Bone marrow (tissue), 2 donors: Measurements from ENCODE around the gene GLYATL3.
"Not testable (repeated sequence)": the region's sequence is repeated elsewhere in the genome, so short reads cannot be mapped to it uniquely, and the experiment has no call there.

Experiments
- DNase-seq, 2 donors: peaks; one replicate each; lab custom pipeline; 2025; lab: John Stamatoyannopoulos, UW

The GLYATL3 gene

DNA sequence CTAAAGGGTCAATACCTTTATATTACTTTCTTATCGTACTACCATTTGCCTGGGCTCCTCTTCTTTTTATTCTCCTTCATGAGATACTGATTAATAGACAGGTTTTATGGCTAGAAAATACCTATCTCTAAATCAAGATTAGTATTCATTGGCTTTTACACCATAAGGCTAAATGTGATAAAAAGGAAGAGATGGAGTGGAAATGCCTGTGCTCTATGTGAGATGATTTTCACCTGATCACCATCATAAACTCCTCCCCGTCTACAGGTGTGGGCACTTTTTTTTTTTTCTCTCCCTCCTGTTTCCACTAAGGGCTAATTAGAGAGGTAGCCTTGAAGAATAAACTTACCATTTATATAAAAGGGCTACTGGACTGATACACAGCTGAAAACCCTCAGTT is at the start of gene GLYATL3:
TSS of gene GLYATL3 (plus strand) at position 301 of the 400 bp plus-strand sequence. CDS start 12,068 bp downstream, outside the sequence.
- no peak for DNase-seq

DNA sequence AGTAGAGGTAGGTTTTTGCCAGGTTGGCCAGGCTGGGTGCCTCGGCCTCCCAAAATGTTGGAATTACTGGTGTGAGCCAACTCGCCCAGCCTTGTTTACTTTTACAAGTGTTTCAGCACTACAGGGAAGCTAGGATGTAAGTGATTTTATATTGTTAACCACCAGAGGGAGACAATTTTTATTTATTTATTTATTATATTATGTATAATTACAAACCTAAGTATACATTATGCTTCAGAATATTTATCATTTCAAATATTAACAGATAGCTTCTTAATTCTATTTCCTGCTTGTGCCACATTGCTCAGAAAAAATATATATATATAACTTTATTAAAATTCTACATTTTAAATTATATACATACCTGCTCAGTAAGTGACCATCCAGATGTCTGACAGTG is 46.5 kb upstream of the GLYATL3 start:
- DNase-seq = no peak

DNA sequence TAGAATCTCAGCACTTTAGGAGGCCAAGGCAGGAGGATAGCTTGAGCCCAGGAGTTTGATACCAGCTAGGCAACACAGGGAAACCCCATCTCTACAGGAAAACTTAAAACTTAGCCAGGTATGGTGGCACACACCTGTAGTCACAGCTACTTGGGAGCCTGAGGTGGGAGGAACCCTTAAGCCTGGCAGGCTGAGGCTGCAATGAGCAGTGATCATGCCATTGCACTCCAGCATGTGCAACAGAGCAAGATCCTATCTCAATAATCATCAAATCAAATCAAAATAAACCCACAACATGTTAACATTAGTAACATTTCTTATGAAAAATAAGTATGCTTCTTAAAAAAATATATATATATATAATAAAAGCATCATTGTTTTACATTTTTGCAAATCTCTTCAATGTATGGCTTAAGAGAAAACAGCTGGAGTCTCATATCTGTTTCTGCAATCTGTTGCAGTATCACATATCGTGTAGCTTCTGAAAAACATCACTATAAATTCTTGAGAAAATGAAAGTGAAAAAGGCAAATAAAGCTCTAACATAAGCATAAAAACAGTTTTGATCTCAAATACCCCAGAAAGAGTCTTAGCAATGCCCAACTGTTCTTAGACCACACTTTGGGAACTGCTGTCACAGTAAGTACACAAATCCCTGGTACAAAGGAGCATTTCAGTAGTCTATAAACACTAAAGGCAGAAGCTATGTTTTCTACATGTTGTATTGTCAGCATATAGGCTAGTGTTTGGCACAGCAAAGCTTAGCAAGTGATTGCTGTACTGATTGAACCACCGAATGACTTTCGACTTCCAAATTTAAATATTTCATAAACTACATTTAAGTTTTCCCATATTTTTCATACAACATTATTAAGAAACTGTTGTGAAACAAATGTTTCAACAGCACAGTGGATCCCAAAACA is 44.7 kb upstream of the GLYATL3 start:
- DNase-seq = no peak

DNA sequence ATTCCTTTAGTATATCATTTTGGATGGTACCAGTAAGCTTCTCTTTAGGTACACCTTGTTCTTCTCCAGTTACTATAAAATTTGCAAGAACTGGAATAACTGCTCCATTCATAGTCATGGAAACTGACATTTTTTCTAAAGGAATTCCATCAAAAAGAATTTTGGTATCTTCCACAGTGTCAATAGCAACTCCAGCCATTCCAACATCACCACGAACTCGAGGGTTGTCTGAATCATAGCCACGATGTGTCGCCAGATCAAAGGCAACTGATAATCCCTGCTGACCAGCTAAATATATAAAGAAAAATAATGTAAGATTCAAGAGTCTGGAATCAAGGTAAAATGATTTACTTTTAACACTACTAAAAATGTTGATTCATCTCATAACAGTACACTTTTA is 42.0 kb upstream of the GLYATL3 start:
- no peak for DNase-seq

DNA sequence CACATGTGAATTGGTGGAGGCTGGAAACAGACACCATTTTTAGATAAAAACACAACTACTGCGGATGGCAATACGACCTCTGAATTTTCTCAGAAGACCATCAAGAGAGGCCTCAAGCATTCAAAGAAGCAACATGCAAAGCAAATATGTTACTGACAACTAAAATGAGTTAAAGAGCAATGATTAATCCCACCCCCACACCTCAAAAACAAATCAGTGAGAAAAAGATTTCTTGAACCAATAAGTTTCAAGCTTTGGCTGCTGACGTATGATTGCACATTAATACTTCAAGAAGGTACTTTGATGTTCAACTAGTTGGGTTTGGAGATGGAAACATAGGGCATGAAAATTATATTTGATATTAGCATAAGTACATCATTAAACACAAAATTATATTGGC is 37.7 kb upstream of the GLYATL3 start:
- no peak for DNase-seq

DNA sequence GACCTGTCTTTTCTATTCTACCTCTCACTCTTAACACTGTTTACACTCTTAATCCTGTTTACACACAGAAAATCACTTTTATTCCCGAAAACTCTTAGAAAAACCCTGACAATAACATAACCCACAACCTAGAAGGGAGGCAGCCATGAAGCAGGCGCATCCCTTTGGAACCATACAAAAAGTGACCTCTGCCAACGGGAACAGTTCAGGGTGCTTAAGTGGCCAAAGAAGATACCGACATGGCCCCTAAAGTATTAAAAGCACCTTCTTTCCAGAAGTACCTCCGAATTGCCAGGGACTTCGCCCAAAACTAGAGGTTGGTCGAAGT is 37.2 kb upstream of the GLYATL3 start:
- no peak for DNase-seq

DNA sequence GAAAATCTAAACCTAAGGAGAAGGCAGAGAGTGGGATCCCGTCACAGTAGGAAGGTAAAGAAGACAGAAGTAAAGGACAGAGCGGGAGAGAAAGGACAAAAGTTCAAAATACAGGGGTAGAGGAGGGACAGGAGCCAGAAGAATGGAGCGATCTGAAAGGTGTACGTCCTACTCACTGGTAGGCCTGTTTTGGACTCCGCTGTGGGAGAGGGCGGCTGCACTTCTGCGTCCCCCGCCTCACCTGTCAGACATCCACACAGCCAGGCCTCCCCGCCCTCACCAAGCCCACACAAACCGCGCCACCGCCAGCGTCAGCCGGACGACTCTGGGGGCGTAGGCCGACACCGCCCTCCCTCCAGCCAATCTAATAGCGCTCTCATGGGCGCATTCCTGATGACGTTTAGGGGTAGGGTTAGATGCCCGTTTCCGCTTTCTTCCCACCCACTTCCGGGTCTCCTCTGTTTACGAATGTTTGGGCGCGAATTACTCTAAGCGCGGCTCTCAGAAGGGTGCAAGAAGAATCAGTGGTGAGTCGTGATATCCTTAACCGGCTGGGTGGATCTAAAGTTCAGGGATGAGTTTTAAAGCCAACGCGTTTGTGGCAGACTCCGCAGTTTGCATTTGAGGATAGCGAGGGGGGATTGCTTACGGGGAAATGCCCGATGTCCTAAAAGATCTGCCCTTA is 36.7 kb upstream of the GLYATL3 start, which contains the start of the genes CENPQ and MMUT:
TSS of gene CENPQ (plus strand) at position 444 of the 685 bp plus-strand sequence. CDS start 6,807 bp downstream, outside the sequence.
TSS of gene MMUT (minus strand) at position 327 of the 685 bp plus-strand sequence. CDS start 3,787 bp downstream, outside the sequence.
- DNase-seq = peak; percentile 68 to 96

DNA sequence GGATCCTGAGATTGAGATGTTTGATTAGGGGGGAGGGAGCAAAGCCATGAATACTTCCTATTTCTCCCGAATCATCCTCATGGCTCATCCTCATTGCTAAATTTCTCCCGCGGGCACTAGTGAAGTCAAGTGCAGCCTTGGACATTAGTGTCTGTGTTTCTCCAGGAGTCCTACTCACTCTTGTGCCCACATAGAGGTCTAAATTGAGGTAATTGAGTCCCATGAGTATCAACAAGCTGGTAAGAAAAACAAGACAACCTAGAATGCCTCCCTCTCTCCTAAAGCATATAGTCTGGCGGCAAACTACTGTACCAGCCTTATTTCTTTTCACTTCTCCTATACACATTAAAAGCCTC is 36.1 kb upstream of the GLYATL3 start:
- DNase-seq = no peak

DNA sequence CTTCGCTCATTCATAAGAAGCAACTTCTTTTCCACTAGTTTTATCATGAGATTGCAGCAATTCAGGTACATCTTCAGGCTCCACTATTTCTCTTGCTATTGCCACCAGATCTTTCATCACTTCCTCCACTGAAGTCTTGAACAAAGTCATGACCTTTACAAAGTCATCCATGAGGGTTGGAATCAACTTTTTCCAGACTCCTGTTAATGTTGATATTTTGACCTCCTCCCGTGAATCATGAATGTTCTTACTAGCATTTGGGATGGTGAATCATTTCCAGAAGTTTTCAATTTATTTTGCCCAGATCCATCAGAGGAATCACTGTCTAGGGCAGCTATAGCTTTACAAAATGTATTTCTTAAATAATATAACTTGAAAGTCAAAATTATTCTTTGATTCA is 35.0 kb upstream of the GLYATL3 start:
- DNase-seq = no peak

DNA sequence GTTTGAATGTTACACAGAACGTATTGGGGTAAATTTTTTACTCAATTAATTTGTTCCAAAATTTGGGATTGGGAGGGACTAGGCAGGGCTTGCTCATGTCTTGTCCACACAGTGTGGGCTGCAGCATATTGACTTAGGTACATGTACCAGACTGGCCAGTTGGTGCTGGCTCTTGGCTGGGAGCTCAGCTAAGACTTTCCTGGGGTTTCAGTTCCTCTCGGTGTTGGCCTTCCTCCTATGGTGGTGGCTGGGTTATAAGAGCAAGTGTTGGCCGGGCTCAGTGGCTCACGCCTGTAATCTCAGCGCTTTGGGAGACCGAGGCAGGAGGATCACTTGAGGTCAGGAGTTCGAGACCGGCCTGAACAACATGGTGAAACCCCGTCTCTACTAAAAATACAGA is 31.7 kb upstream of the GLYATL3 start:
- DNase-seq = no peak

DNA sequence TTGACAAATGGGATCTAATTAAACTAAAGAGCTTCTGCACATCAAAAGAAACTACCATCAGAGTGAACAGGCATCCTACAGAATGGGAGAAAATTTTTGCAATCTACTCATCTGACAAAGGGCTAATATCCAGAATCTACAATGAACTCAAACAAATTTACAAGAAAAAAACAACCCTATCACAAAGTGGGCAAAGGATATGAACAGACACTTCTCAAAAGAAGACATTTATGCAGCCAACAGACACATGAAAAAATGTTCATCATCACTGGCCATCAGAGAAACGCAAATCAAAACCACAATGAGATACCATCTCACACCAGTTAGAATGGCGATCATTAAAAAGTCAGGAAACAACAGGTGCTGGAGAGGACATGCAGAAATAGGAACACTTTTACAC is 23.2 kb upstream of the GLYATL3 start:
- DNase-seq = not testable (repeated sequence)

DNA sequence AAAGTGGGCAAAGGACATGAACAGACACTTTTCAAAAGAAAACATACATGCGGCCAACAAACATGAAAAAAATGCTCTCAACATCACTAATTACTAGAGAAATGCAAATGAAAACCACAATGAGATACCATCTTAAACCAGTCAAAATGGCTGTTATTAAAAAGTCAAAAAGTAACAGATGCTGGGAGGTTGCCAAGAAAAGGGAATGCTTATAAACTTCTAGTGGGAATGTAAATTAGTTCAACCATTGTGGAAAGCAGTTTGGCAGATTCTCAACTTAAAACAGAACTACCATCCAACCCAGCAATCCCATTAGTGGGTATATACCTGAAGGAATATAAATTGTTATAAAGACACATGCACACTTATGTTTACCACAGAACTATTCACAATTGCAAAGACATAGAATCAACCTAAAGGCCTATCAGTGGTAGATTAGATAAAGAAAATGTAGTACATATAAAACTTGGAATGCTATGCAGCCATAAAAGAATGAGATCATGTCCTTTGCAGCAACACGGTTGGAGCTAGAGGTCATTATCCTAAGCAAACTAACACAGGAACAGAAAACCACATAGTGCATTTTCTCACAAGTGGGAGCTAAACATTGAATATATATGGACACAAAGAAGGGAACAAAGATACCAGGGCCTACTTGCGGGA is 20.3 kb upstream of the GLYATL3 start:
- DNase-seq = no peak

DNA sequence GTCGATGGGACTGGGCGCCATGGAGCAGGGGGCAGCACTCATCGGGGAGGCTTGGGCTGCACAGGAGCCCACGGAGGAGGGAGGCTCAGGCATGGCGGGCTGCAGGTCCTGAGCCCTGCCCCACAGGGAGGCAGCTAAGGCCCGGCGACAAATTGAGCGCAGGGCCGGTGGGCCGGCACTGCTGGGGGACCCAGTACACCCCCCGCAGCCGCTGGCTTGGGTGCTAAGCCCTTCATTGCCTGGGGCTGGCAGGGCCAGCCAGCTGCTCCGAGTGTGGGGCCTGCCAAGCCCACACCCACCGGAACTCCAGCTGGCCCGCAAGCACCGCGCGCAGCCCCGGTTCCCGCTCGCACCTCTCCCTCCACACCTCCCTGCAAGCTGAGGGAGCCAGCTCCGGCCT is 17.9 kb upstream of the GLYATL3 start:
- not testable (repeated sequence) for DNase-seq

DNA sequence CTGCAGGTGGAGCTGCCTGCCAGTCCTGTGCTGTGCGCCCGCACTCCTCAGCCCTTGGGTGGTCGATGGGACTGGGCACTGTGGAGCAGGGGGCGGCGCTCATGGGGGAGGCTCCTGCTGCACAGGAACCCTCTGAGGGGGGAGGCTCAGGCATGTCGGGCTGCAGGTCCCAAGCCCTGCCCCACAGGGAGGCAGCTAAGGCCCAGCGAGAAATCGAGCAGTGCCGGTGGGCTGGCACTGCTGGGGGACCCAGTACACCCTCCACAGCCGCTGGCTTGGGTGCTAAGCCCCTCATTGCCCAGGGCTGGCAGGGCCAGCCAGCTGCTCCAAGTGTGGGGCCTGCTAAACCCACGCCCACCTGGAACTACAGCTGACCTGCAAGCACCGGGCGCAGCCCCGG is 16.3 kb upstream of the GLYATL3 start:
- DNase-seq = not testable (repeated sequence)

DNA sequence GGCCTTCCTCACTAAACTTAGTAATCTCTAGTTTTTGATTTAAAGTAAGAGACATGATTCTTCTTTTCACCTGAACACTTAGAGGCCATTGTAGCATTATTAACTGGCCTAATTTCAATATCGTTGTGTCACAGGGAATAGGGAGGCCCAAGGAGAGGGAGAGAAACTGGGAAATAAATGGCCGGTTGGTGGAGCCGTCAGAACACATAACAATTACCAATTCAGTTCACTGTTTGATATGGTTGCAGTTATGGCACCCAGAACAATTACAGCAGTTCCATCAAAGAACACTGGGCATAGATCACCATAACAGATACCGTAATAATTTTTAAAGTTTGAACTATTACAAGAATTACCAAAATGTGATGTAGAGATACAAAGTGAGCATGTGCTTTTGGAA is 9.1 kb upstream of the GLYATL3 start:
- DNase-seq = no peak

DNA sequence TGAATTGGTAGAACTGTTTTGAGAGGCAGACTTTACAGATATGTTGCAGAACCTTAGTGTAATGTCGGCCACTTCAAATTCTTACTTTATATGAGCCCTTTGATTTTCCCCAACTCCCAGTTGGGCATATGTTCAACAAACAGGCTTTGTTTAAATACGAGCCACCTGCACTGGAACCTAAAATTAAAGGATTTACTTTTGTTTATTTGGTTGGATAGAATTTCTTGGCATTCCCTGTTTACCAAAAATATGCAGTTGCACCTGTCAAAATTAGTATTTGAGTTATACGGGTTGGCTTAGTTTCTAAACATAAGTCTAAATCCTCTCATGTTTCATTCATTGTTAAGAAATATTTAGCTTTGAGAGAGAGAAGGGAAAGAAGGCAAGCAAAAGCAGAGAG is 2.4 kb upstream of the GLYATL3 start:
- DNase-seq = no peak

DNA sequence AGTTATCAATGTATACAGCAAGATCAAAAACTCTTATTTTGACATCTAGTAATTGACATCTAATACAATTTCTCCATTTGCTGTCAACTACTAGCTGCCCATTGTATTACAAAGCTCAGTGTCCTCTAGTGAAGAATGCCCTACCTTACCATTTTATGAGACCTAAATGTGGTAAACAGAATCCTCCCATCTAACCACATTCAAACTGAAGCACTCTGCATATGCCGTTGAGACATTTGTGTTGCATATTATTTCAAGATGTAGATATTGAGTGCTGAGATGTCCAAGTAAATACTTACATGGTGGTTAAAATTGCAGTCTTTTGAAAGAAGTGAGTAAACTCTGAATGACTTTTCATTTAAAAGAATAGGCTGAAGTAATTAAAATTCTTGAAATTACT is 597 bp upstream of the GLYATL3 start:
- no peak for DNase-seq

DNA sequence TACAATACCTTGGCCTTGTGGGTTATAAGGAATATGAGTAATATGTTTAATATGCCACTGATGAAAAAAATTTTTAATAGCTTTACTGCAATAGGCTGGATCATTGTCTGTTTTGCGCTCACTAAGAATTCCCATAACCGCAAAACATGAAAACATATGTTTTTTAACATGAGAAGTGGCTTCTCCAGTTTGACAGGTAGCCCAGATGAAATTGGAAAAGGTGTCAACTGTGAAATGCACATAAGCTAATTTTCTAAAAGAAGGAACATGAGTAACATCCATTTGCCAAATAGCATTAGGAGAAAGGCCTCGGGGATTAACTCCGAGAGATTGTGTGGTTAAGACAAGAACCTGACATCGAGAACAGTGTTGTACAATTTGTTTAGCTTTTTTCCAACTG is 4.9 kb downstream of the GLYATL3 start:
- no peak for DNase-seq

DNA sequence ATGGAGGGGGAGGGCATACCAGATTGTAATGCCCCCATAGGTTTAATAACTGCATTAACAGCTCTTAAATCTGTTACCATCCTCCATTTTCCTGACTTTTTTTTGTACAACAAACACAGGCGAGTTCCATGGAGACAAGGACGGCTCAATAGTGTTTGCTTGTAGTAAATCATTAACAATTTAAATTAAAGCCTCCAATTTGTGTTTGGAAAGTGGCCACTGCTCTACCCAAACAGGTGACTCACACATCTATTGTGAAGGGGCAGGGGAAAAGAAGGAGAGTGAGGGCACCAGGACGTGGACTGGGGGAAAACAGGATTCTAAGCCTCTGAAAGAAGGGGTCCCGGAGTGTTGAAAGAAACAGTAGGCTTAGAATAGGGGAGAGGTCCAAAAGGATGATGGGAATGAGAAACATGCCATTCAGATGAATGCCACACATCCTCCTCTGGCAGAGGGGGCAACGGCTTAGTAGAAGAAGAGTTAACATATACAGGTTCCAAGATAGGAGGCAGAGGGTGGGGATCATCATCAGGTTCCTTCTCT is 6.9 kb downstream of the GLYATL3 start:
- no peak for DNase-seq

DNA sequence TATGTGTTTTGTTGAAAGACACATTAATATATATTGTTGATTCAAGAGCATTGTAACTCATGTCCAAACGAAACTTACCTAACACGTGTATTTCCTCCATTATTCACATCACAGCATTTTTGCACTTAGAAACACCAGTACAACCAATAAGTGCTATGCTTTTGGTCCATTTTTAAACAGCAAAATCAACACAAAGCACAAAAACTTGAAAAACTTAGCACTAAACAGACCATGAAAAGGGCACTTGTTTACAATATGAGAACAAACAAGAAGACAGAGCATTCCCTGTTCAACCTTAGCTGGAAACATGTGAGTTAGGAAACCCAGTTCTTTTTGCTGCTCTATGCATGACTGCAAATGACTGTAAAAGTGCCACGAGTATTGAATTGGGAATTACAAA is 9.6 kb downstream of the GLYATL3 start:
- DNase-seq = no peak

DNA sequence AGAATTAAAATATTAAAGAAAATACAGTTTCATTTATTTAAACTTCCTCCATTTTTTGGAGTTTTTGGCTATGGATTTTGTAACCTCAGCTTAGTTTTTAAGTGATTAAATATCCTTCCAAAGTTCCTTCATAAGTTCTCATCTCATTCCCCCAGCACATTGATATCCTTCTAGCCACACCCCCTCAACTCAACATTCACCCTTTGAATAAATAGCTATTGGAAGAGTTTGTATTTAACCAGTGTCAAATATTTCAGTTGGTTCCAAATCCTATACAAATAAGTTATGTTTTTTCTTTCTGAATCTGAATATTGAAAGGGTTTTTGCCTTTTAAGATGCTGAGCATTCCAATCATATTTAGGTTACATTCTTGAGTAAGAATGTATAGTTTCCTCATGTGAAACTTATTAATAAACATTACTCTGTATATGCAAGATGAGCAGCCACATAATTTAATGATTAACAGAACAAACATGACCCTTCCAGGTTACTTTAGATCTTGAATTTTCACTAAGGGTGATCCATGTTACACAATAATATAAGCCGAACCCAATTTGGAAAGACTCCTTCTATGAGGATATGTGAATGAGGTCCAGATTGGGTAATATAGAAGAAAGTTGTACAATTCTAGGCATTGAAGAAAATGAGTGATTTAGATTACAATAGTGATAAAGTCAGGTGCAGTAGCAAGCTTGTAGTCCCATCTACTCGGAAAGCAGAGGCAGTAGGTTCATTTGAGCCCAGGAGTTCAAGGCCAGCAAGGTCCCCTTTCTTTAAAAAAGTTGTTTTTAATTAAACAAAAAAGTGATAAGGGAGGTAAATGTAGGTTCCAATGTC is 13.6 kb downstream of the GLYATL3 start:
- no peak for DNase-seq
